Mesendoderm (in vitro differentiated cells): ENCODE results near the gene EPHB2.
"Not testable (repeated sequence)": the region's sequence is repeated elsewhere in the genome, so short reads cannot be mapped to it uniquely, and the experiment has no call there.

Source experiments
- DNase-seq: peaks from one replicate; pipeline ENCODE4 v3.0.0; 2013
- H2AK5ac ChIP-seq: 2 replicates; pipeline ENCODE4 v1.6.1; 2013; ENCODE audit warnings: low read length, inconsistent platforms
- H2BK120ac ChIP-seq: 2 replicates; pipeline ENCODE4 v1.6.1; 2013; ENCODE audit warnings: low read depth, mild to moderate bottlenecking, low read length, moderate library complexity, mixed read lengths
- H2BK15ac ChIP-seq: replicated peaks from 2 replicates; pipeline ENCODE4 v1.6.1; 2013; ENCODE audit warnings: low read depth, mild to moderate bottlenecking, moderate library complexity
- H2BK5ac ChIP-seq: 2 replicates; pipeline ENCODE4 v1.6.1; 2013; ENCODE audit warnings: low read length, inconsistent platforms
- H3K18ac ChIP-seq: 2 replicates; pipeline ENCODE4 v1.6.1; 2013; ENCODE audit warnings: mild to moderate bottlenecking, low read length, mixed read lengths
- H3K23ac ChIP-seq: one replicate; pipeline ENCODE4 v1.6.1; 2013; ENCODE audit warnings: low read length
- H3K27ac ChIP-seq: 2 replicates; pipeline ENCODE4 v1.5.1; 2013; ENCODE audit warnings: low read depth, mild to moderate bottlenecking, inconsistent platforms, low read length, moderate library complexity
- H3K27me3 ChIP-seq: 2 replicates; pipeline ENCODE4 v1.6.1; 2013; ENCODE audit warnings: low read length, control low read depth, mild to moderate bottlenecking, inconsistent platforms; ENCODE audit not compliant: insufficient read depth, poor library complexity
- H3K36me3 ChIP-seq: 2 replicates; pipeline ENCODE4 v1.6.1; 2013; ENCODE audit warnings: low read length, inconsistent platforms; ENCODE audit not compliant: control insufficient read depth, insufficient read depth
- H3K4ac ChIP-seq: one replicate; pipeline ENCODE4 v1.6.1; 2013; ENCODE audit warnings: low read depth, mild to moderate bottlenecking, low read length, moderate library complexity
- H3K4me1 ChIP-seq: 2 replicates; pipeline ENCODE4 v1.6.1; 2013; ENCODE audit warnings: low read depth, low read length, inconsistent platforms; ENCODE audit not compliant: control insufficient read depth
- H3K4me2 ChIP-seq: 2 replicates; pipeline ENCODE4 v1.6.1; 2013; ENCODE audit warnings: low read length
- H3K4me3 ChIP-seq: 2 replicates; pipeline ENCODE4 v1.5.1; 2013; ENCODE audit warnings: mild to moderate bottlenecking, low read length
- H3K56ac ChIP-seq: one replicate; pipeline ENCODE4 v1.6.1; 2013; ENCODE audit warnings: low read length
- H3K79me1 ChIP-seq: 2 replicates; pipeline ENCODE4 v1.6.1; 2013; ENCODE audit warnings: low read length, inconsistent platforms
- H3K79me2 ChIP-seq: 2 replicates; pipeline ENCODE4 v1.6.1; 2013; ENCODE audit warnings: mild to moderate bottlenecking, low read length; ENCODE audit not compliant: control insufficient read depth, insufficient read depth
- H3K9ac ChIP-seq: 2 replicates; pipeline ENCODE4 v1.6.1; 2013; ENCODE audit warnings: low read length, inconsistent platforms
- H4K5ac ChIP-seq: one replicate; pipeline ENCODE4 v1.6.1; 2013; ENCODE audit warnings: low read length
- H4K8ac ChIP-seq: one replicate; pipeline ENCODE4 v1.6.1; 2013; ENCODE audit warnings: low read depth, mild to moderate bottlenecking, control low read depth, low read length, moderate library complexity
- WGBS: extraction: QIAGEN DNeasy Blood & Tissue Kit; methylation state at CpG from one replicate; pipeline ENCODE4 v1.1.7; 2013; ENCODE audit warnings: low lambda C conversion rate, missing lambda C conversion rate; ENCODE audit not compliant: insufficient coverage; ENCODE audit errors: extremely low coverage; 5-methylcytosine and 5-hydroxymethylcytosine counted together

EPHB2 gene

DNA sequence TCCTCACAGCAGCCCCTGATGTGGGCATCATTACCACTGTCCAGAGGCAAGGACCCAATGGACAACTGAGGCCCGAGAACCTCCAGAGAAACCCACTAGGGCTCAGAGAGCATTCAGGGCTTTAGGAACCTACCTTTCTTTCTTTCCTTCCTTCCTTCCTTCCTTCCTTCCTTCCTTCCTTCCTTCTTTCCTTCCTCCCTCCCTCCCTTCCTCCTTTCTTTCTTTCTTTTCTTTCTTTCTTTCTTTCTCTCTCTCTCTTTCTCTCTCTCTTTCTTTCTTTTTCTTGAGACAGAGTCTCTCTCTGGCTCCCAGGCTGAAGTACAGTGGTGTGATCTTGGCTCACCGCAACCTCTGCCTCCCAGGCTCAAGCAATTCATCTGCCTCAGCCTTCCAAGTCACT lies 41.8 kb upstream of the EPHB2 start:
- not testable (repeated sequence) for H3K4me3 ChIP-seq, DNase-seq, H3K27me3 ChIP-seq, H3K36me3 ChIP-seq, H4K8ac ChIP-seq, H3K4me1 ChIP-seq, H3K4me2 ChIP-seq, H2BK5ac ChIP-seq, H3K27ac ChIP-seq, H3K4ac ChIP-seq, H2BK120ac ChIP-seq, H3K18ac ChIP-seq, H3K56ac ChIP-seq, H3K79me1 ChIP-seq, H3K23ac ChIP-seq, H3K9ac ChIP-seq, H2AK5ac ChIP-seq, H3K79me2 ChIP-seq, H4K5ac ChIP-seq, H2BK15ac ChIP-seq
- WGBS, result no CpG with 5 or more reads among the region's 2 CpGs

DNA sequence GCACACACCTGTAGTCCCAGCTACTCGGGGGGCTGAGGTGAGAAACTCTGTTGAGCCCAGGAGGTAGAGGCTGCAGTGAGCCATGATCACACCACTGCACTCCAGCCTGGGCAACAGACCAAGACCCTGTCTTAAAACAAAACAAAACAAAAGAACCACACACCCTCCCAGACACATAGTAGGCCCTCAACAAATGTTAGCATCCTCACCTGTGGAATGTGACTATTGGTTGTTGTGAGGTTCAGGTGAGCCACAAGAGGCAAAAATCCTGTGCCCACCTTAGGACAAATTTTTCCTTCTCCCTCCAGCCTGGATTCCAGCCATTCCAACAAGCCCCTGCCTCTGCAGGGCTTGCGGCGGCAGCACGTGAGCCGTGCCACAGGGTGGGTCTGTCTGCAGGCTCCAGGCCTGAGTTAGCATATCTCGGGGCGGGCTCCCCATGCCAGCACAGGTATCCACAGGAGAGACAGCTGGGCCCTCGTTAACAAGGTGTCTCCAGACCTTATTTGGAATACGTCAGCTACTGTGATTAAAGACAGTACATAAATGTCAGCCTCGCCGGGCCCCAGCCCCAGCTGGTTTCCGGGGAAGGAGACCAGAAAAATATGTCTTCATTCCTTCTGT lies 40.2 kb upstream of the EPHB2 start:
- H4K5ac ChIP-seq, result no peak overlapping the region
- no peaks in the 10 kb centered on the region for H3K79me1 ChIP-seq
- H3K4ac ChIP-seq, result no peak overlapping the region
- no peaks in the 10 kb centered on the region for H3K4me1 ChIP-seq
- H3K36me3 ChIP-seq, result no peaks in the 10 kb centered on the region
- WGBS, result no CpG with 5 or more reads among the region's 12 CpGs
- DNase-seq, result no peak
- H2BK5ac ChIP-seq, result no peak overlapping the region
- no peak overlapping the region for H4K8ac ChIP-seq
- H3K79me2 ChIP-seq, result no peaks in the 10 kb centered on the region
- H3K9ac ChIP-seq, result no peak overlapping the region
- H3K56ac ChIP-seq, result no peak overlapping the region
- H3K4me3 ChIP-seq, result no peak overlapping the region
- no peak overlapping the region for H2BK15ac ChIP-seq
- no peak overlapping the region for H3K27ac ChIP-seq
- H3K23ac ChIP-seq, result no peak overlapping the region
- H3K27me3 ChIP-seq, result no peaks in the 10 kb centered on the region
- H3K4me2 ChIP-seq, result no peak overlapping the region
- H3K18ac ChIP-seq, result no peak overlapping the region
- H2BK120ac ChIP-seq, result no peak overlapping the region
- no peak overlapping the region for H2AK5ac ChIP-seq

GRCh38 chr1:22671999-22672398 lies 38.6 kb upstream of the EPHB2 start:
- Histone ChIP-seq H3K4me1 (no peaks in the 10 kb centered on the region), H2AK5ac (no peak overlapping the region), H3K4me3 (no peak overlapping the region), H3K4ac (no peak overlapping the region), H3K79me1 (no peaks in the 10 kb centered on the region), H3K9ac (no peak overlapping the region), H3K27me3 (no peaks in the 10 kb centered on the region), H3K36me3 (no peaks in the 10 kb centered on the region), H3K56ac (no peak overlapping the region), H3K18ac (no peak overlapping the region), H3K23ac (no peak overlapping the region), H3K27ac (no peak overlapping the region), H2BK15ac (no peak overlapping the region), H3K79me2 (no peaks in the 10 kb centered on the region), H4K5ac (no peak overlapping the region), H4K8ac (no peak overlapping the region), H3K4me2 (no peak overlapping the region), H2BK5ac (no peak overlapping the region), H2BK120ac (no peak overlapping the region)
- no CpG with 5 or more reads among the region's 4 CpGs for WGBS
- no peak for DNase-seq

DNA sequence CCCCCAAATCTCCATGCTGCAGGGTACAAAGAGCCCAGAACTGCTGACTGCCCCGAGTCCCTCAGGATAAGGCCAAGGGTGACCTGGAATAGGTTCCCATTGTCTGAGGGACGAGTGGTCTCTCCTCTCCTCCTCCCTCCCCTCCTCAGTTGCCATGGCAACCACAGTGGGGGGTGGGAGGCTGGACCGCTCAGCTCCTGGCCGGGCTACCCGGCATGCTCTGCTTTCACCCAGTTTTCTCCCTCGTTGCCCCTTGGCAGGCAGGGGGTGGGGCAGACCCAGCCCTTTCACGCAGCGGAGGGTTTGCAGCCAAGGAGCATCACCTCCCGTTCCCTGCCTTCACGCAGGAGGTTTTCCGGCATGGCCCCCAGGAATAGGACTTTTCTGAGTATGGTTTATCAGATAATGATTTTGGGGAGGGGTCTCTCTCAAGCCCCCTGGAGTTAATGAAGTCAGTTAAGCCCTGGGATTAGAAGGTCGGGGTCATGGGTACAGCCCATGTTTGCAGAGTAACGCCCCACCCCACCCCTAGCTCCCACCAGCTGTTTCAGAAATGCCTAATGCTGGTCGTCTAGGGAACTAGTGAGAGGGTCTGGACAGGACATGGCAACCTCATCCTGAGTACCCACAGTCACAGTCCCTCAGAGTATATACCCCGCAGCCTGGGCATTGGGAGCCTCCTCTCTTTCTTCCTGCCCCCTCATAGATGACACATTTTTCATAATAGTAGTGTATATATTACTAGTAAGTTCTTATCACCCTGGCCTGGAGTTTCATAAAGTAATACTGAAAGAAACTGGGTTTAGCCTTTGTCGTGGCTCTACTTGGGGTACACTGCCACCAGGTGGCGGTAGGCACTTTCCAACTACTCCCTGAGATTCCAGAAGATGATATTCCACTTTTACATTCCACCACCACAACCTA lies 36.9 kb upstream of the EPHB2 start:
- Histone ChIP-seq H4K8ac (no peak overlapping the region), H3K27me3 (no peaks in the 10 kb centered on the region), H3K18ac (no peak overlapping the region), H3K36me3 (no peaks in the 10 kb centered on the region), H3K4me2 (no peak overlapping the region), H3K4ac (no peak overlapping the region), H2BK120ac (no peak overlapping the region), H2AK5ac (no peak overlapping the region), H3K4me1 (no peaks in the 10 kb centered on the region), H2BK15ac (no peak overlapping the region), H3K79me2 (no peaks in the 10 kb centered on the region), H3K9ac (no peak overlapping the region), H2BK5ac (no peak overlapping the region), H3K79me1 (no peaks in the 10 kb centered on the region), H4K5ac (no peak overlapping the region), H3K27ac (no peak overlapping the region), H3K23ac (no peak overlapping the region), H3K56ac (no peak overlapping the region), H3K4me3 (no peak overlapping the region)
- DNase-seq, result peak; percentile 66
- whole genome bisulfite sequencing, result no CpG with 5 or more reads among the region's 17 CpGs

DNA sequence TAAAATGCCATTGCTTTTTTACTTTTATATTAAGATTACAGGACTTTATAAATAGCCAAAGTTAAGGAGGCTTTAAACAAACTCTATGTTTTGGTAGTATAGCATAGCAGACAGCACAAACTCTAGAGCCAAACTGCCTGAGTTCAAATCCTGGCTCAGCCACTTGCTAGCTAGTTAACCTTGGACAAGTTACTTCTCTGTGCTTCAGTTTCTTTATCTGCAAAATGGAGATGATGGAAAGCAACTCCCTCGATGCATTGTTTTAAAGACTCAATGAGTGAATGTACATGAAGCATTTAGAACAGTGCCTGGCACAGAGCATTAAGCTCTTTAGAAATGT lies 36.3 kb upstream of the EPHB2 start:
- no peak overlapping the region for H2BK120ac ChIP-seq
- no peak overlapping the region for H4K5ac ChIP-seq
- no peak overlapping the region for H3K4me3 ChIP-seq
- H3K4ac ChIP-seq, result no peak overlapping the region
- no peaks in the 10 kb centered on the region for H3K4me1 ChIP-seq
- no peak overlapping the region for H2BK15ac ChIP-seq
- no peak overlapping the region for H3K18ac ChIP-seq
- no peaks in the 10 kb centered on the region for H3K36me3 ChIP-seq
- H3K9ac ChIP-seq, result no peak overlapping the region
- H3K27me3 ChIP-seq, result no peaks in the 10 kb centered on the region
- H3K4me2 ChIP-seq, result no peak overlapping the region
- H2BK5ac ChIP-seq, result no peak overlapping the region
- DNase-seq, result no peak
- no peak overlapping the region for H3K56ac ChIP-seq
- no CpG with 5 or more reads among the region's 1 CpG for WGBS
- no peak overlapping the region for H3K27ac ChIP-seq
- H3K79me1 ChIP-seq, result no peaks in the 10 kb centered on the region
- no peak overlapping the region for H3K23ac ChIP-seq
- no peaks in the 10 kb centered on the region for H3K79me2 ChIP-seq
- no peak overlapping the region for H2AK5ac ChIP-seq
- no peak overlapping the region for H4K8ac ChIP-seq
